ENCODE data around the gene OR1J2. TPM values are rescaled to one million over a fixed set of nuclear protein-coding genes. Genes with fewer than 3 reads are reported as not detected.

Gene OR1J2
- total and polyA plus RNA-seq, 9 of the 15 experiments (the other 6 are each of a cell fraction or from before 2014, with no cell fraction given) = not detected

DNA sequence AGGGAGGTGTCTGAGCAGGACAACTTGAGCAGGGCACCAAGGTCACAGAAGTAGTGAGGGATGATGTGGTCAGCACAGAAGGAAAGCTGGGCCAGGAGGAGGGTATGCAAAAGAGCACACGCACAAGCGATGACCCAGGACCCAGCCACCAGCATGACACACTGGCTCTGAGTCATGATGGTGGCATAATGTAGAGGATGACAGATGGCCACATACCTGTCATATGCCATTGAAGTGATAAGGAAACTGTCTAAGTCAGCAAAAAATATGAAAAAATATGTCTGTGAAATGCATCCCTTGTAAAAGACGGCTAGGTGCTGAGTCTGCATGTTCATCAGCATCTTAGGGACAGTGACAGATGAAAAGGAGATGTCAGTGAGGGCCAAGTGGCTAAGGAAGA is 33.3 kb upstream of the OR1J2 start (continued):
- TF ChIP-seq HNRNPH1 (optimal IDR thresholded peaks at IDR 0.05; ENCODE audit: low read depth, low read length) (no peak), CEBPB (tag; IDR thresholded peaks at IDR 0.05) (no peak), ZNF77 (CRISPR knock-in tag; IDR thresholded peaks at IDR 0.05) (no peak), GABPB1 (CRISPR knock-in tag; IDR thresholded peaks at IDR 0.05) (no peak), ZNF316 (IDR thresholded peaks at IDR 0.05) (peak; percentile 97), ZBTB17 (CRISPR knock-in tag; IDR thresholded peaks at IDR 0.05) (no peak), SIX5 (IDR thresholded peaks at IDR 0.05; ENCODE audit: borderline replicate concordance in 1 of 2, insufficient read depth in 1 of 2, low read depth in 1 of 2, low read length in 2 of 2) (no peak), C11orf30 (IDR thresholded peaks at IDR 0.05; ENCODE audit: low read depth) (peak; percentile 94), MAFF (IDR thresholded peaks at IDR 0.05; ENCODE audit: low read length) (peak; percentile 89), ZC3H8 (IDR thresholded peaks at IDR 0.05) (no peak), PKNOX1 (IDR thresholded peaks at IDR 0.05) (0 out of 2 replicates have a peak, but pooled peaks have one; percentile 15), MAFG (tag; conservative IDR thresholded peaks at IDR 0.05) (peak; percentile 91), CREB1 (IDR thresholded peaks at IDR 0.05) (no peak), CREB1 (CRISPR knock-in tag; IDR thresholded peaks at IDR 0.05) (no peak)
- TF ChIP-seq, protein P1, sequence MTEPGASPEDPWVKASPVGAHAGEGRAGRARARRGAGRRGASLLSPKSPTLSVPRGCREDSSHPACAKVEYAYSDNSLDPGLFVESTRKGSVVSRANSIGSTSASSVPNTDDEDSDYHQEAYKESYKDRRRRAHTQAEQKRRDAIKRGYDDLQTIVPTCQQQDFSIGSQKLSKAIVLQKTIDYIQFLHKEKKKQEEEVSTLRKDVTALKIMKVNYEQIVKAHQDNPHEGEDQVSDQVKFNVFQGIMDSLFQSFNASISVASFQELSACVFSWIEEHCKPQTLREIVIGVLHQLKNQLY (CRISPR knock-in tag; conservative IDR thresholded peaks at IDR 0.05) = no peak

Measured in K562 (cell line).